Measurements from ENCODE around the gene ABCG8.

ABCG8 gene

DNA sequence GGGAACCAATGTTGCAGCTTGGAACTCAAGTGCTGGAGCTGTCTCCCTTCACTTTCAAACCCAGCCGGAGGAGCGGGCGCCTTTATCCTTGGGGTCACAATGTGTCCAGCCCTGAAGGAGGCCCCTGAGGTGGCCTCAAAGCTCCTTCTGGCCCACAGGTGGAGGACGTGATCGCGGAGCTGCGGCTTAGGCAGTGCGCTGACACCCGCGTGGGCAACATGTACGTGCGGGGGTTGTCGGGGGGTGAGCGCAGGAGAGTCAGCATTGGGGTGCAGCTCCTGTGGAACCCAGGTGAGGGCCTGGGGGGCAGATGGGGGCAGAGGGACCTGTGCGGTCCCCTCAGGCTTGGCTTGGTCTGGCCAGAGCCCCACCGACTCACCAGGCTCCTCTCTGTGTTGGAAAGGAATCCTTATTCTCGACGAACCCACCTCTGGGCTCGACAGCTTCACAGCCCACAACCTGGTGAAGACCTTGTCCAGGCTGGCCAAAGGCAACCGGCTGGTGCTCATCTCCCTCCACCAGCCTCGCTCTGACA, 13.5 kb downstream of the ABCG8 start:
- Histone ChIP-seq H2BK15ac (ENCODE audit: low read depth, poor library complexity, severe bottlenecking) (no peak overlapping the region), H3K36me3 (ENCODE audit: control insufficient read depth in 1 of 2, insufficient read depth in 2 of 2, low read depth in 1 of 2, low read length in 2 of 2) (no peaks in the 10 kb centered on the region), H2BK5ac (ENCODE audit: low read depth, low read length, poor library complexity, severe bottlenecking) (no peak overlapping the region), H3K4ac (ENCODE audit: low read depth in 1 of 2, low read length in 2 of 2) (no peak overlapping the region), H4K91ac (ENCODE audit: low read length) (no peak overlapping the region), H3K4me2 (ENCODE audit: low read length, poor library complexity, severe bottlenecking) (no peak overlapping the region), H3K79me1 (replicated peaks; ENCODE audit: low read length, poor library complexity, severe bottlenecking) (no peaks in the 10 kb centered on the region), H3K27me3 (ENCODE audit: control insufficient read depth in 1 of 2, insufficient read depth in 1 of 2, low read length in 2 of 2) (peaks cover 40 to 68% of the 10 kb centered on the region in 2 experiments), H2BK12ac (ENCODE audit: low read length in 2 of 2) (no peak overlapping the region), H3K27ac (ENCODE audit: low read length, poor library complexity, severe bottlenecking) (no peak overlapping the region), H3K14ac (ENCODE audit: low read length in 2 of 2) (no peak overlapping the region), H3K9ac (ENCODE audit: low read length) (no peak overlapping the region), H3K23ac (ENCODE audit: low read length in 2 of 2) (no peak overlapping the region), H2AFZ (ENCODE audit: low read depth, low read length) (no peak overlapping the region), H4K8ac (ENCODE audit: low read length) (no peak overlapping the region), H2BK120ac (ENCODE audit: low read depth, low read length) (no peak overlapping the region), H3K4me1 (ENCODE audit: control insufficient read depth, insufficient read depth, low read depth, low read length) (no peaks in the 10 kb centered on the region), H3K9me3 (ENCODE audit: control insufficient read depth, low read length) (peaks cover 1% of the 10 kb centered on the region), H3K18ac (ENCODE audit: low read depth in 1 of 2, low read length in 2 of 2) (no peak overlapping the region), H2AK5ac (ENCODE audit: low read length, severe bottlenecking) (no peak overlapping the region), H3K4me3 (ENCODE audit: insufficient read depth in 1 of 2, low read depth in 1 of 2, low read length in 2 of 2) (no peak overlapping the region)
- 89% methylated on average over 21 of the region's 21 CpGs for WGBS
- DNase-seq = no peak

DNA sequence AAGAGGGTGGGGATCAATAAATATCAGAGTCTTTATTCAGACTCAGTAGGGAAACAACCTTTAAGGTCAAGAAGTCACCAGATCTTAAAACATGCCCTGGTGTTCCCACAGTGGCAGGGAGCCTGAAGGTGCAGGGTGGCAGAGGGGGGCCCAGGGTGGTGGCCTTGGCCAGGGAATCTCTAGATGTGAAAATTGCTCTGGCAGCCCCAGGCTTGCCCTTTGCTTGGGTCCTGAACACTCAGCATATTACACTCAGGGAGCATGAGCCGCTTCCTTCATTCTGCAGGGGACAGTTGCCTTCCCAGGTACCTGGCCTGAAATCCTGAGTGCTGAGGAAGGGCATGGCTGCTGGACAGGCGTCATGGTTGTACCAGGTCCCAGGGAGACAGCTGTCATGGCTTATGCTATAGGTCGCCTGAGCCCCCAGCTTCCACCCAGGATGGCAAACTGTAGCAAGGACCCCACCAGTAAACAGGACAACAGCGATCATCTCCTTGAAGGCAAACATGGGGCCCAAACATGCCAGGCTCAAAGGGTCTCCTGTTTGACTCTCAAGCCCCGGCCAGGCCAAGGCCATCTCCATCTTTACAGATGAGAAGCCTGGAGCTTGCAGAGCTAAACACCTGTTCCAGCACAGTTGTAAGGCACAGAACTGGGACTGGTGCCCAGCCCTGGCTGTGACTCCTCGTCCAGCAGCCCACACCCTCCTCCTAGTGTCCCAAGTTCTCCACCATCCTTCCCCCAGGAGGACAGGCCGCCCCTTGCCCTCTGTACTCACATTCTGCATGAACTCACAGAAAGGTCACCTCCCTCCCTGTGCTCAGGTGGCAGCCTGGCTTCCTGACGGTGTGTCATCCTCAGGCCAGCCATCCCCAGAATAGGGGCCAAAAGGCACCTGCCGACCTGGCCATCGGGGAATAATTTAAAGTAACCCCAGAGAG, 14.6 kb downstream of the ABCG8 start:
- no peak overlapping the region for H3K4me2 ChIP-seq (ENCODE audit: low read length, poor library complexity, severe bottlenecking)
- no peak overlapping the region for H2BK12ac ChIP-seq (ENCODE audit: low read length in 2 of 2)
- no peak for DNase-seq
- H3K27ac ChIP-seq (ENCODE audit: low read length, poor library complexity, severe bottlenecking) = no peak overlapping the region
- H2AK5ac ChIP-seq (ENCODE audit: low read length, severe bottlenecking) = no peak overlapping the region
- H3K4me3 ChIP-seq (ENCODE audit: insufficient read depth in 1 of 2, low read depth in 1 of 2, low read length in 2 of 2) = no peak overlapping the region
- no peak overlapping the region for H3K14ac ChIP-seq (ENCODE audit: low read length in 2 of 2)
- no peak overlapping the region for H3K23ac ChIP-seq (ENCODE audit: low read length in 2 of 2)
- no peak overlapping the region for H2BK15ac ChIP-seq (ENCODE audit: low read depth, poor library complexity, severe bottlenecking)
- no peak overlapping the region for H4K8ac ChIP-seq (ENCODE audit: low read length)
- no peak overlapping the region for H3K9ac ChIP-seq (ENCODE audit: low read length)
- no peak overlapping the region for H2BK120ac ChIP-seq (ENCODE audit: low read depth, low read length)
- H2AFZ ChIP-seq (ENCODE audit: low read depth, low read length) = no peak overlapping the region
- peaks cover 46 to 79% of the 10 kb centered on the region in 2 experiments for H3K27me3 ChIP-seq (ENCODE audit: control insufficient read depth in 1 of 2, insufficient read depth in 1 of 2, low read length in 2 of 2)
- no peaks in the 10 kb centered on the region for H3K79me1 ChIP-seq (replicated peaks; ENCODE audit: low read length, poor library complexity, severe bottlenecking)
- no peak overlapping the region for H2BK5ac ChIP-seq (ENCODE audit: low read depth, low read length, poor library complexity, severe bottlenecking)
- H3K9me3 ChIP-seq (ENCODE audit: control insufficient read depth, low read length) = peaks cover 11% of the 10 kb centered on the region
- H4K91ac ChIP-seq (ENCODE audit: low read length) = no peak overlapping the region
- no peaks in the 10 kb centered on the region for H3K4me1 ChIP-seq (ENCODE audit: control insufficient read depth, insufficient read depth, low read depth, low read length)
- H3K36me3 ChIP-seq (ENCODE audit: control insufficient read depth in 1 of 2, insufficient read depth in 2 of 2, low read depth in 1 of 2, low read length in 2 of 2) = no peaks in the 10 kb centered on the region
- 84% methylated on average over 9 of the region's 10 CpGs for WGBS
- H3K4ac ChIP-seq (ENCODE audit: low read depth in 1 of 2, low read length in 2 of 2) = no peak overlapping the region
- no peak overlapping the region for H3K18ac ChIP-seq (ENCODE audit: low read depth in 1 of 2, low read length in 2 of 2)

GRCh38 chr2:43854671-43855070, 15.9 kb downstream of the ABCG8 start:
- no peak overlapping the region for H3K9ac ChIP-seq (ENCODE audit: low read length)
- WGBS = 87% methylated on average over 3 of the region's 3 CpGs
- no peak overlapping the region for H2BK12ac ChIP-seq (ENCODE audit: low read length in 2 of 2)
- peaks cover 54 to 85% of the 10 kb centered on the region in 2 experiments for H3K27me3 ChIP-seq (ENCODE audit: control insufficient read depth in 1 of 2, insufficient read depth in 1 of 2, low read length in 2 of 2)
- no peak overlapping the region for H2BK15ac ChIP-seq (ENCODE audit: low read depth, poor library complexity, severe bottlenecking)
- DNase-seq = no peak
- peak overlapping the region; percentile 39 for H4K91ac ChIP-seq (ENCODE audit: low read length)
- no peak overlapping the region for H3K4me3 ChIP-seq (ENCODE audit: insufficient read depth in 1 of 2, low read depth in 1 of 2, low read length in 2 of 2)
- no peak overlapping the region for H3K4ac ChIP-seq (ENCODE audit: low read depth in 1 of 2, low read length in 2 of 2)
- no peak overlapping the region for H2BK120ac ChIP-seq (ENCODE audit: low read depth, low read length)
- no peaks in the 10 kb centered on the region for H3K36me3 ChIP-seq (ENCODE audit: control insufficient read depth in 1 of 2, insufficient read depth in 2 of 2, low read depth in 1 of 2, low read length in 2 of 2)
- no peak overlapping the region for H3K4me2 ChIP-seq (ENCODE audit: low read length, poor library complexity, severe bottlenecking)
- H3K4me1 ChIP-seq (ENCODE audit: control insufficient read depth, insufficient read depth, low read depth, low read length) = no peaks in the 10 kb centered on the region
- no peak overlapping the region for H4K8ac ChIP-seq (ENCODE audit: low read length)
- H3K23ac ChIP-seq (ENCODE audit: low read length in 2 of 2) = no peak overlapping the region
- no peak overlapping the region for H2BK5ac ChIP-seq (ENCODE audit: low read depth, low read length, poor library complexity, severe bottlenecking)
- no peaks in the 10 kb centered on the region for H3K79me1 ChIP-seq (replicated peaks; ENCODE audit: low read length, poor library complexity, severe bottlenecking)
- no peak overlapping the region for H3K14ac ChIP-seq (ENCODE audit: low read length in 2 of 2)
- no peak overlapping the region for H3K18ac ChIP-seq (ENCODE audit: low read depth in 1 of 2, low read length in 2 of 2)
- no peak overlapping the region for H2AFZ ChIP-seq (ENCODE audit: low read depth, low read length)
- H3K27ac ChIP-seq (ENCODE audit: low read length, poor library complexity, severe bottlenecking) = no peak overlapping the region
- H2AK5ac ChIP-seq (ENCODE audit: low read length, severe bottlenecking) = no peak overlapping the region
- peaks cover 17% of the 10 kb centered on the region for H3K9me3 ChIP-seq (ENCODE audit: control insufficient read depth, low read length)

- Histone ChIP-seq H2BK15ac (ENCODE audit: low read depth, poor library complexity, severe bottlenecking) (no peak overlapping the region), H3K36me3 (ENCODE audit: control insufficient read depth in 1 of 2, insufficient read depth in 2 of 2, low read depth in 1 of 2, low read length in 2 of 2) (no peaks in the 10 kb centered on the region), H3K4me3 (ENCODE audit: insufficient read depth in 1 of 2, low read depth in 1 of 2, low read length in 2 of 2) (no peak overlapping the region), H4K91ac (ENCODE audit: low read length) (no peak overlapping the region), H2BK5ac (ENCODE audit: low read depth, low read length, poor library complexity, severe bottlenecking) (no peak overlapping the region), H3K9me3 (ENCODE audit: control insufficient read depth, low read length) (peaks cover 18% of the 10 kb centered on the region), H3K79me1 (replicated peaks; ENCODE audit: low read length, poor library complexity, severe bottlenecking) (no peaks in the 10 kb centered on the region), H3K14ac (ENCODE audit: low read length in 2 of 2) (no peak overlapping the region), H3K4me1 (ENCODE audit: control insufficient read depth, insufficient read depth, low read depth, low read length) (no peaks in the 10 kb centered on the region), H2BK120ac (ENCODE audit: low read depth, low read length) (no peak overlapping the region), H3K4ac (ENCODE audit: low read depth in 1 of 2, low read length in 2 of 2) (no peak overlapping the region), H3K18ac (ENCODE audit: low read depth in 1 of 2, low read length in 2 of 2) (no peak overlapping the region), H2BK12ac (ENCODE audit: low read length in 2 of 2) (no peak overlapping the region), H2AFZ (ENCODE audit: low read depth, low read length) (no peak overlapping the region), H3K27ac (ENCODE audit: low read length, poor library complexity, severe bottlenecking) (no peak overlapping the region), H3K23ac (ENCODE audit: low read length in 2 of 2) (no peak overlapping the region), H3K27me3 (ENCODE audit: control insufficient read depth in 1 of 2, insufficient read depth in 1 of 2, low read length in 2 of 2) (peaks cover 55 to 87% of the 10 kb centered on the region in 2 experiments), H3K4me2 (ENCODE audit: low read length, poor library complexity, severe bottlenecking) (no peak overlapping the region), H2AK5ac (ENCODE audit: low read length, severe bottlenecking) (no peak overlapping the region), H4K8ac (ENCODE audit: low read length) (no peak overlapping the region), H3K9ac (ENCODE audit: low read length) (no peak overlapping the region)
- WGBS = 69% methylated on average over 2 of the region's 2 CpGs
- no peak for DNase-seq
These were observed 16.5 kb downstream of the ABCG8 start for GRCh38 chr2:43855292-43855691.
